NCI-H82 treated with DMSO at 0.1 percent for 48 hours (cell line): ENCODE measurements around the gene PRTG.
"Not testable (repeated sequence)": the region's sequence is repeated elsewhere in the genome, so short reads cannot be mapped to it uniquely, and the experiment has no call there.

Source experiments
- DNase-seq: peaks from one replicate; lab custom pipeline; 2025; ENCODE audit not compliant: unreplicated experiment; lab: John Stamatoyannopoulos, UW

The PRTG gene

GRCh38 chr15:55743729-55744655, 1.0 kb upstream of the PRTG start:
- DNase-seq: peak; percentile 31

GRCh38 chr15:55742498-55742926, 440 bp downstream of the PRTG start:
- no peak for DNase-seq

GRCh38 chr15:55741833-55742497, 987 bp downstream of the PRTG start:
- DNase-seq: no peak

- no peak for DNase-seq
These were observed 1.7 kb downstream of the PRTG start for GRCh38 chr15:55740981-55741832.

- no peak for DNase-seq
These were observed 2.5 kb downstream of the PRTG start for GRCh38 chr15:55740359-55740878.

- DNase-seq: no peak
These were observed 3.3 kb downstream of the PRTG start for GRCh38 chr15:55739641-55740040.

GRCh38 chr15:55738715-55739114, 4.2 kb downstream of the PRTG start:
- no peak for DNase-seq

- no peak for DNase-seq
These were observed 5.6 kb downstream of the PRTG start for GRCh38 chr15:55737373-55737772.

- no peak for DNase-seq
These were observed 6.2 kb downstream of the PRTG start for GRCh38 chr15:55736756-55737155.

- DNase-seq: no peak
These were observed 8.3 kb downstream of the PRTG start for GRCh38 chr15:55734641-55735040.

GRCh38 chr15:55733461-55733860, 9.5 kb downstream of the PRTG start:
- DNase-seq: not testable (repeated sequence)

- DNase-seq: no peak
These were observed 21.3 kb downstream of the PRTG start for GRCh38 chr15:55721554-55722185.

- DNase-seq: no peak
These were observed 27.4 kb downstream of the PRTG start for GRCh38 chr15:55715355-55716076.

- no peak for DNase-seq
These were observed 28.9 kb downstream of the PRTG start for GRCh38 chr15:55714064-55714463.

- DNase-seq: no peak
These were observed 30.6 kb downstream of the PRTG start for GRCh38 chr15:55712363-55712762.

- no peak for DNase-seq
These were observed 32.7 kb downstream of the PRTG start for GRCh38 chr15:55710286-55710685.

- DNase-seq: no peak
These were observed 33.5 kb downstream of the PRTG start for GRCh38 chr15:55709458-55709857.

GRCh38 chr15:55708720-55709119, 34.2 kb downstream of the PRTG start:
- peak; percentile 73 for DNase-seq

- DNase-seq: no peak
These were observed 35.0 kb downstream of the PRTG start for GRCh38 chr15:55707951-55708350.

- DNase-seq: no peak
These were observed 35.4 kb downstream of the PRTG start for GRCh38 chr15:55707518-55707917.
